ENCODE results near the gene CDK4. TPM values are rescaled to one million over a fixed set of nuclear protein-coding genes. Genes with fewer than 3 reads are reported as not detected.

Gene CDK4
- total RNA-seq, 1 experiment from 2014 or later, result 218 TPM

- Histone ChIP-seq H4K8ac (replicated peaks; ENCODE audit: insufficient read length, low read depth, low read length) (no peak overlapping the region), H3T11ph (ENCODE audit: low read length) (no peak overlapping the region), H3K18ac (ENCODE audit: insufficient read length, low read depth, low read length) (no peak overlapping the region), H2AFZ (ENCODE audit: low read length) (no peak overlapping the region), H4K5ac (ENCODE audit: insufficient read length, low read depth, low read length) (no peak overlapping the region), H3K23me2 (ENCODE audit: insufficient read length, low read depth, low read length, poor library complexity, severe bottlenecking) (no peaks in the 10 kb centered on the region), H2BK12ac (ENCODE audit: insufficient read length, low read depth, low read length) (no peak overlapping the region), H3K4ac (ENCODE audit: low read depth, low read length) (no peak overlapping the region), H2BK20ac (ENCODE audit: low read depth, low read length, poor library complexity, severe bottlenecking) (no peak overlapping the region), H2BK120ac (ENCODE audit: low read depth, low read length, poor library complexity, severe bottlenecking) (no peak overlapping the region), H3K27me3 (ENCODE audit: insufficient read depth, low read length) (no peaks in the 10 kb centered on the region), H4K91ac (ENCODE audit: insufficient read length, low read depth, low read length) (no peak overlapping the region), H3K56ac (ENCODE audit: insufficient read length, low read depth, low read length) (no peak overlapping the region), H2BK5ac (ENCODE audit: insufficient read length, low read length) (no peak overlapping the region), H4K20me1 (ENCODE audit: control insufficient read depth, insufficient read depth, insufficient read length) (no peaks in the 10 kb centered on the region), H3K4me1 (ENCODE audit: insufficient read depth, low read length) (no peaks in the 10 kb centered on the region), H3K9me3 (ENCODE audit: control insufficient read depth, low read depth, low read length) (no peaks in the 10 kb centered on the region), H3K14ac (ENCODE audit: insufficient read depth, low read length) (no peak overlapping the region), H2AK5ac (ENCODE audit: insufficient read length, low read length) (no peak overlapping the region), H3K4me2 (ENCODE audit: insufficient read depth, insufficient read length, low read length) (no peak overlapping the region), H3K79me1 (ENCODE audit: insufficient read depth, low read depth, low read length, poor library complexity, severe bottlenecking) (no peaks in the 10 kb centered on the region), H3K79me2 (ENCODE audit: insufficient read depth, low read length) (no peaks in the 10 kb centered on the region), H3K27ac (ENCODE audit: insufficient read length, low read depth, low read length) (no peak overlapping the region), H3K23ac (ENCODE audit: insufficient read length, low read depth, low read length) (no peak overlapping the region), H2BK15ac (ENCODE audit: low read depth, low read length) (no peak overlapping the region), H3K9ac (ENCODE audit: extremely low read depth, insufficient read length, low read length) (no peak overlapping the region)
- Mint-ChIP-seq H3K27me3 (ENCODE audit: low read depth) (no peaks in the 10 kb centered on the region), H3K4me3 (no peak overlapping the region), H3K27ac (no peak overlapping the region), H3K4me1 (no peaks in the 10 kb centered on the region), H3K9me3 (peaks cover 0 to 3% of the 10 kb centered on the region in 2 experiments; a peak in 2 of 5 replicates), H3K36me3 (ENCODE audit: insufficient read depth in 1 of 3, low read depth in 3 of 3) (peaks cover 13 to 29% (median 15%) of the 10 kb centered on the region in 3 experiments)
- TF ChIP-seq, protein P1, sequence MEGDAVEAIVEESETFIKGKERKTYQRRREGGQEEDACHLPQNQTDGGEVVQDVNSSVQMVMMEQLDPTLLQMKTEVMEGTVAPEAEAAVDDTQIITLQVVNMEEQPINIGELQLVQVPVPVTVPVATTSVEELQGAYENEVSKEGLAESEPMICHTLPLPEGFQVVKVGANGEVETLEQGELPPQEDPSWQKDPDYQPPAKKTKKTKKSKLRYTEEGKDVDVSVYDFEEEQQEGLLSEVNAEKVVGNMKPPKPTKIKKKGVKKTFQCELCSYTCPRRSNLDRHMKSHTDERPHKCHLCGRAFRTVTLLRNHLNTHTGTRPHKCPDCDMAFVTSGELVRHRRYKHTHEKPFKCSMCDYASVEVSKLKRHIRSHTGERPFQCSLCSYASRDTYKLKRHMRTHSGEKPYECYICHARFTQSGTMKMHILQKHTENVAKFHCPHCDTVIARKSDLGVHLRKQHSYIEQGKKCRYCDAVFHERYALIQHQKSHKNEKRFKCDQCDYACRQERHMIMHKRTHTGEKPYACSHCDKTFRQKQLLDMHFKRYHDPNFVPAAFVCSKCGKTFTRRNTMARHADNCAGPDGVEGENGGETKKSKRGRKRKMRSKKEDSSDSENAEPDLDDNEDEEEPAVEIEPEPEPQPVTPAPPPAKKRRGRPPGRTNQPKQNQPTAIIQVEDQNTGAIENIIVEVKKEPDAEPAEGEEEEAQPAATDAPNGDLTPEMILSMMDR (conservative IDR thresholded peaks at IDR 0.05), result no peak
- DNase-seq, result no peak
- WGBS (ENCODE audit: extremely low coverage, insufficient read length, low lambda C conversion rate), result no CpG with 5 or more reads among the region's 3 CpGs
These were observed 44.9 kb downstream of the CDK4 start for GRCh38 chr12:57707250-57707649.

Measured in H9 (cell line).